GM23338 (cell line): ENCODE results near the gene GAN. TPM values are rescaled to one million over a fixed set of nuclear protein-coding genes. Genes with fewer than 3 reads are reported as not detected.

Experiments used
- ATAC-seq: fragments of 200-7000 bp; cut with Tn5 transposase; 3 replicates; pipeline ENCODE4 v1.9.1; 2020
- DNase-seq: peaks from one replicate; pipeline ENCODE4 v3.0.0-alpha.2; 2015; ENCODE audit warnings: low spot score
- H2AFZ ChIP-seq: fragments of 200-600 bp; sonication (generic); 2 replicates; pipeline ENCODE4 v1.8.0; 2016; ENCODE audit warnings: antibody characterized with exemption, mild to moderate bottlenecking, moderate library complexity
- H3F3A ChIP-seq: fragments of 200-600 bp; sonication (generic); replicated peaks from 2 replicates; pipeline ENCODE4 v1.8.0; 2017; ENCODE audit warnings: antibody characterized with exemption, mixed run types, low read depth
- H3K27ac ChIP-seq: fragments of 200-600 bp; sonication (generic); 2 replicates; pipeline ENCODE4 v1.6.1; 2016; ENCODE audit warnings: low read depth
- H3K27me3 ChIP-seq: fragments of 200-600 bp; sonication (generic); 2 replicates; pipeline ENCODE4 v1.8.0; 2016; ENCODE audit warnings: mild to moderate bottlenecking, mixed run types, moderate library complexity; ENCODE audit not compliant: insufficient read depth
- H3K36me3 ChIP-seq: fragments of 200-600 bp; sonication (generic); 2 replicates; pipeline ENCODE4 v1.8.0; 2016; ENCODE audit warnings: mild to moderate bottlenecking; ENCODE audit not compliant: insufficient read depth
- H3K4me1 ChIP-seq: fragments of 200-600 bp; sonication (generic); 2 replicates; pipeline ENCODE4 v1.8.0; 2016; ENCODE audit warnings: mild to moderate bottlenecking, moderate library complexity; ENCODE audit not compliant: insufficient read depth
- H3K4me2 ChIP-seq: fragments of 200-600 bp; sonication (generic); 2 replicates; pipeline ENCODE4 v1.7.1; 2017; ENCODE audit warnings: mixed run types
- H3K4me3 ChIP-seq: fragments of 200-600 bp; sonication (generic); 2 replicates; pipeline ENCODE4 v1.6.1; 2016; ENCODE audit warnings: mixed run types
- H3K79me2 ChIP-seq: fragments of 200-600 bp; sonication (generic); replicated peaks from 2 replicates; pipeline ENCODE4 v1.8.0; 2017; ENCODE audit warnings: mild to moderate bottlenecking; ENCODE audit not compliant: insufficient read depth
- H3K9me2 ChIP-seq: fragments of 200-600 bp; sonication (generic); 2 replicates; pipeline ENCODE4 v1.8.0; 2017; ENCODE audit not compliant: insufficient read depth
- H4K20me1 ChIP-seq: fragments of 200-600 bp; sonication (generic); replicated peaks from 2 replicates; pipeline ENCODE4 v1.8.0; 2017; ENCODE audit warnings: mild to moderate bottlenecking; ENCODE audit not compliant: insufficient read depth
- H3K27ac Mint-ChIP-seq: 2 replicates; pipeline ENCODE4 v1.8.0; 2020; ENCODE audit warnings: inconsistent platforms, mild to moderate bottlenecking, moderate library complexity, mixed read lengths
- H3K27me3 Mint-ChIP-seq: 3 replicates; pipeline ENCODE4 v1.8.0; 2022; ENCODE audit warnings: low read depth, mild to moderate bottlenecking, moderate library complexity, mixed read lengths, inconsistent platforms; ENCODE audit not compliant: insufficient read depth, poor library complexity
- H3K36me3 Mint-ChIP-seq: 3 replicates; pipeline ENCODE4 v1.8.0; 2021; ENCODE audit warnings: low read depth, mild to moderate bottlenecking, inconsistent platforms, moderate library complexity, mixed read lengths
- H3K4me1 Mint-ChIP-seq: 3 replicates; pipeline ENCODE4 v1.8.0; 2020; ENCODE audit warnings: mild to moderate bottlenecking, inconsistent platforms, mixed read lengths
- H3K4me3 Mint-ChIP-seq: 3 replicates; pipeline ENCODE4 v1.8.0; 2021; ENCODE audit warnings: moderate library complexity, mild to moderate bottlenecking, inconsistent platforms, mixed read lengths
- H3K9me3 Mint-ChIP-seq: 3 replicates; pipeline ENCODE4 v1.8.0; 2020; ENCODE audit warnings: moderate library complexity, mild to moderate bottlenecking, inconsistent platforms, mixed read lengths
- ETS1 ChIP-seq: IDR thresholded peaks from 2 replicates; pipeline ENCODE4 v1.6.1; 2016; ENCODE audit warnings: antibody characterized with exemption
- NANOG ChIP-seq: IDR thresholded peaks from 2 replicates; pipeline ENCODE4 v1.6.1; 2016; ENCODE audit warnings: antibody characterized with exemption, borderline replicate concordance
- POLR2AphosphoS5 ChIP-seq: IDR thresholded peaks from 2 replicates; pipeline ENCODE4 v1.6.1; 2016; ENCODE audit warnings: antibody characterized with exemption, low read depth
- REST ChIP-seq: IDR thresholded peaks from one replicate; pipeline ENCODE4 v1.6.1; 2018; ENCODE audit warnings: antibody characterized with exemption; ENCODE audit not compliant: unreplicated experiment
- STAT1 ChIP-seq: IDR thresholded peaks from one replicate; pipeline ENCODE4 v1.6.1; 2016; ENCODE audit warnings: antibody characterized with exemption; ENCODE audit not compliant: unreplicated experiment
- ZNF114 ChIP-seq: fragments of 250-450 bp; sonication (Bioruptor Pico); IDR thresholded peaks from 2 replicates; pipeline ENCODE4 v1.5.0; 2020; ENCODE audit warnings: mild to moderate bottlenecking, moderate library complexity
- ZNF462 ChIP-seq: fragments of 250-450 bp; sonication (Bioruptor Pico); IDR thresholded peaks from 2 replicates; pipeline ENCODE4 v1.5.0; 2020; ENCODE audit warnings: mild to moderate bottlenecking, moderate library complexity
- polyA plus RNA-seq: library from polyadenylated mRNA; unstranded; fragments of >200 nt; fragmentation: Nextera tagmentation; extraction: Ambion mirVana; gene quantifications from 2 replicates; pipeline ENCODE4 v1.2.1, GENCODE V29; 2016
- total RNA-seq: library from RNA; depleted of rRNA; stranded (reverse); fragments of >200 nt; shearing (Covaris generic); gene quantifications from 2 replicates; pipeline ENCODE4 v1.2.3, GENCODE V29; 2014

Gene GAN
- total and polyA plus RNA-seq, 2 experiments from 2014 or later, result 8.1 to 28.5 TPM

- H3K9me3 Mint-ChIP-seq, result no peaks in the 10 kb centered on the region
- Histone ChIP-seq H4K20me1 (no peaks in the 10 kb centered on the region), H3K4me1 (no peaks in the 10 kb centered on the region), H3K79me2 (no peaks in the 10 kb centered on the region), H3F3A (no peaks in the 10 kb centered on the region), H3K27ac (no peak overlapping the region), H2AFZ (no peak overlapping the region), H3K27me3 (no peaks in the 10 kb centered on the region), H3K4me3 (no peak overlapping the region), H3K4me2 (no peak overlapping the region), H3K36me3 (no peaks in the 10 kb centered on the region), H3K9me2 (peaks cover 4% of the 10 kb centered on the region; the same call in 1 of the 2 replicates)
- H3K4me3 Mint-ChIP-seq, result no peak overlapping the region
- ATAC-seq (no peak), DNase-seq (no peak)
- H3K36me3 Mint-ChIP-seq, result no peaks in the 10 kb centered on the region
- no peaks in the 10 kb centered on the region for H3K27me3 Mint-ChIP-seq
- H3K27ac Mint-ChIP-seq, result no peak overlapping the region
- no peak for TF ChIP-seq REST
- no peak for TF ChIP-seq ETS1
- TF ChIP-seq STAT1, result no peak
- no peaks in the 10 kb centered on the region for H3K4me1 Mint-ChIP-seq
Measured at GRCh38 chr16:81279392-81279791, 35.4 kb upstream of the GAN start.

- no peak overlapping the region for H2AFZ ChIP-seq
- Mint-ChIP-seq H3K27me3 (no peaks in the 10 kb centered on the region), H3K4me1 (no peaks in the 10 kb centered on the region), H3K4me3 (no peak overlapping the region), H3K9me3 (no peaks in the 10 kb centered on the region), H3K36me3 (no peaks in the 10 kb centered on the region), H3K27ac (no peak overlapping the region)
- no peaks in the 10 kb centered on the region for H3K4me1 ChIP-seq
- peaks cover 4% of the 10 kb centered on the region; the same call in 1 of the 2 replicates for H3K9me2 ChIP-seq
- no peaks in the 10 kb centered on the region for H3K79me2 ChIP-seq
- no peaks in the 10 kb centered on the region for H4K20me1 ChIP-seq
- no peaks in the 10 kb centered on the region for H3K27me3 ChIP-seq
- no peak for ATAC-seq
- H3K36me3 ChIP-seq, result no peaks in the 10 kb centered on the region
- no peak for DNase-seq
- H3K4me3 ChIP-seq, result no peak overlapping the region
- H3K27ac ChIP-seq, result no peak overlapping the region
- no peaks in the 10 kb centered on the region for H3F3A ChIP-seq
- H3K4me2 ChIP-seq, result no peak overlapping the region
- TF ChIP-seq NANOG (no peak), POLR2AphosphoS5 (no peak), ETS1 (no peak), STAT1 (no peak), ZNF462 (CRISPR knock-in tag) (no peak), ZNF114 (CRISPR knock-in tag) (no peak)
Measured at GRCh38 chr16:81280393-81280792, 34.4 kb upstream of the GAN start.
